GM18498 (cell line): ENCODE results near the gene DIAPH3.
A peak's percentile ranks its signal among the peaks of the same experiment; 100 is the strongest.
"Not testable (repeated sequence)": the region's sequence is repeated elsewhere in the genome, so short reads cannot be mapped to it uniquely, and the experiment has no call there.

Experiments used
- ATAC-seq: cut with Tn5 transposase; IDR thresholded peaks from one replicate; pipeline ENCODE4 v1.9.1; 2021; ENCODE audit warnings: mild to moderate bottlenecking, moderate library complexity; ENCODE audit not compliant: unreplicated experiment

DIAPH3 gene

GRCh38 chr13:60163478-60164233 is at the start of gene DIAPH3:
TSS of gene DIAPH3 (minus strand) at chr13:60163928. CDS start at chr13:60163766, 162 bp downstream.
- ATAC-seq = peak; percentile 100

- no peak for ATAC-seq
These were observed 49.6 kb upstream of the DIAPH3 start for GRCh38 chr13:60213236-60213744.

GRCh38 chr13:60211548-60211947 is 47.8 kb upstream of the DIAPH3 start:
- no peak for ATAC-seq

GRCh38 chr13:60210510-60211330 is 47.0 kb upstream of the DIAPH3 start:
- ATAC-seq = no peak

- not testable (repeated sequence) for ATAC-seq
These were observed 41.8 kb upstream of the DIAPH3 start for GRCh38 chr13:60205499-60205898.

- no peak for ATAC-seq
These were observed 37.6 kb upstream of the DIAPH3 start for GRCh38 chr13:60201286-60201685.

- ATAC-seq = not testable (repeated sequence)
These were observed 32.2 kb upstream of the DIAPH3 start for GRCh38 chr13:60195893-60196292.

GRCh38 chr13:60182907-60183306 is 19.2 kb upstream of the DIAPH3 start:
- no peak for ATAC-seq

GRCh38 chr13:60178327-60178726 is 14.6 kb upstream of the DIAPH3 start:
- ATAC-seq = no peak

GRCh38 chr13:60175571-60175970 is 11.8 kb upstream of the DIAPH3 start:
- ATAC-seq = no peak

GRCh38 chr13:60174113-60174512 is 10.4 kb upstream of the DIAPH3 start:
- ATAC-seq = no peak

- ATAC-seq = no peak
These were observed 8.4 kb upstream of the DIAPH3 start for GRCh38 chr13:60172111-60172510.

GRCh38 chr13:60170414-60170813 is 6.7 kb upstream of the DIAPH3 start:
- ATAC-seq = no peak

- no peak for ATAC-seq
These were observed 5.7 kb upstream of the DIAPH3 start for GRCh38 chr13:60169239-60170031.

GRCh38 chr13:60167121-60167520 is 3.4 kb upstream of the DIAPH3 start:
- no peak for ATAC-seq

GRCh38 chr13:60165391-60166099 is 1.8 kb upstream of the DIAPH3 start:
- no peak for ATAC-seq

GRCh38 chr13:60164234-60164889 is 634 bp upstream of the DIAPH3 start:
- peak; percentile 30 for ATAC-seq

GRCh38 chr13:60162096-60162495 is 1.6 kb downstream of the DIAPH3 start:
- no peak for ATAC-seq

GRCh38 chr13:60158321-60158801 is 5.4 kb downstream of the DIAPH3 start:
- no peak for ATAC-seq

- ATAC-seq = peak; percentile 41
These were observed 7.8 kb downstream of the DIAPH3 start for GRCh38 chr13:60155978-60156377.
